H1 (cell line): Measurements from ENCODE around the gene MPRIP. TPM values are rescaled to one million over a fixed set of nuclear protein-coding genes. Genes with fewer than 3 reads are reported as not detected.

Experiments
- CBX8 ChIP-seq: fragments of 300-800, 300-1000 bp; sonication (generic); IDR thresholded peaks from 2 replicates; pipeline ENCODE4 v1.7.1; 2016; ENCODE audit warnings: low read depth, low read length, borderline replicate concordance
- CHD2 ChIP-seq: IDR thresholded peaks from 2 replicates; pipeline ENCODE4 v1.6.1; 2012; ENCODE audit warnings: low read length, improper control_type of control experiment
- SP4 ChIP-seq: IDR thresholded peaks from 2 replicates; pipeline ENCODE4 v1.6.1; 2012; ENCODE audit warnings: low read length, inconsistent platforms
- TAF7 ChIP-seq: optimal IDR thresholded peaks from 2 replicates; pipeline ENCODE3; 2011; ENCODE audit warnings: low read depth, mild to moderate bottlenecking, inconsistent platforms, low read length, moderate library complexity, borderline replicate concordance
- polyA plus RNA-seq, 7 experiments: library from polyadenylated mRNA; depleted of rRNA in 3 of 7; stranded (reverse) in 5 of 7; unstranded in 2 of 7; fragments of >200 nt in 5 of 7; fragments of 200-250 nt in 2 of 7; gene quantifications; 1 replicate in 5 of 7; 2 replicates in 1 of 7; 4 replicates in 1 of 7; pipeline versions ENCODE4 v1.2.1 to v1.2.3, GENCODE V29; 2011 to 2013; ENCODE audit warnings: missing spikeins in 2 of 7, mixed read lengths in 2 of 7
- total RNA-seq: library from RNA; stranded (reverse); fragmentation: NEBNext Ultra II Directional; extraction: Animal tissue kit (Norgen Biotek cat#: 25700); gene quantifications from 2 replicates; pipeline ENCODE4 v1.2.1, GENCODE V29; 2021

Gene MPRIP
- total and polyA plus RNA-seq, 2 of the 8 experiments (the other 6 are each of a cell fraction or from before 2014, with no cell fraction given) = 48.6 to 146 TPM

DNA sequence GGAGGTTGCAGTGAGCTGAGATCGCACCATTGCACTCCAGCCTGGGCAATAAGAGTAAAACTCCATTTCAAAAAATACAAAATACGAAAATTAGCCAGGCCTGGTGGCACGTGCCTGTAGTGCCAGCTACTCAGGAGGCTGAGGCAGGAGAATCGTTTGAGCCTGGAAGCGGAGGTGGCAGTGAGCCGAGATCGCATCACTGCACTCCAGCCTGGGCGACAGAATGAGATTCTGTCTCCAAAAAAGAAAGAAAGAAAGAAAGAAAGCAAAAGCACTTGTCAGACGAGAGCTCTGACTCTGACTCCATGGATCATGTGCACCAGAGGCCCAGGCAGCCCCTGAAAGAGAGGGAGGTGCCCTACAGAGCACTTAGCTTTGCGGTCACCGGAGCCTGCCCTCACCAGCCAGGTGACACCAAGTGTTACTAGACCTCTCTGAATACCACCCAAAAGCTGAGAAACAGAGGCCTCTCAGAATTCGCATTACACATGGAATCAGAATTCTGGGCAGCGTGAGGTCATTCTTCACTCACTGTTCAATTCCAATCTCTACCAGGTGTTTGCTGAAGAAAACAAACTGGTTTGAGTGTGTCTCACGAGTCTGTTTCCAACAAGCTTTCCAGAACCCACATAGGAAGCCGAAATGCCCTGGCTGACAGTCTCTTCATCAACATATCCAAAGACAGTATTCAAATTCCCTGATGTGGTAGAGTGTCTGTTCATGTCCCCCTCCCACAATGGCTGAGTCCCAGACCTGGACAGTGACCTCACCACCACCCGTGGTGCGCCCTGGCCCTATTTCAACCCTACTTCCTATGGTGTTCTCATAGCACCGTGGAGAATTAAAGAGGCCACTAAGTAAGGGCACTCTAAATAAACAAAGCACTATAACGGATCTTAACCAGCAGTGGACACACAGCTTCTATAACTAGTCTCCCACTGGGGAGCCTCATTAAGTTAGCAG lies 193.2 kb downstream of the MPRIP start (continued):
- TF ChIP-seq SP4 = no peak
- TF ChIP-seq CBX8 = no peak
- TF ChIP-seq CHD2 = no peak
- TF ChIP-seq TAF7 = no peak
